Stimulated activated effector memory CD8-positive, alpha-beta T cell treated with anti-CD3 and anti-CD28 coated beads, Interleukin-12 subunit alpha, Interleukin-12 subunit beta, amount 100 ng/mL, for 72 hours (primary cell): ENCODE results near the gene BLID.

Source experiments
- ATAC-seq: fragments of 150-1000 bp; cut with Tn5 transposase; 2 replicates; pipeline ENCODE4 v1.10.0; 2021
- DNase-seq, 2 donors: peaks; one replicate each; pipeline ENCODE4 v3.0.0; 2021 to 2022; ENCODE audit warnings: low spot score in 2 of 2
- H3K27ac Mint-ChIP-seq: one replicate; pipeline ENCODE4 v1.8.0; 2022; ENCODE audit warnings: mild to moderate bottlenecking, mixed read lengths
- H3K36me3 Mint-ChIP-seq: one replicate; pipeline ENCODE4 v1.8.0; 2022; ENCODE audit warnings: mild to moderate bottlenecking, mixed read lengths
- H3K4me1 Mint-ChIP-seq: one replicate; pipeline ENCODE4 v1.8.0; 2022; ENCODE audit warnings: mixed read lengths
- H3K4me3 Mint-ChIP-seq: one replicate; pipeline ENCODE4 v1.8.0; 2022; ENCODE audit warnings: mild to moderate bottlenecking, mixed read lengths
- H3K9me3 Mint-ChIP-seq: one replicate; pipeline ENCODE4 v1.8.0; 2022; ENCODE audit warnings: mixed read lengths

Gene BLID, protein sequence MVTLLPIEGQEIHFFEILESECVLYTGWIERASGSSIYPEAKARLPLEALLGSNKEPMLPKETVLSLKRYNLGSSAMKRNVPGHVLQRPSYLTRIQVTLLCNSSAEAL

GRCh38 chr11:122115524-122116379 is at the start of gene BLID:
Gene BLID, minus strand, starts transcription at chr11:122116215. Its CDS starts 293 bp downstream, at chr11:122115922.
- Mint-ChIP-seq H3K4me1 (no peaks in the 10 kb centered on the region), H3K36me3 (no peaks in the 10 kb centered on the region), H3K27ac (no peak within 1 kb of the TSS), H3K9me3 (no peaks in the 10 kb centered on the region), H3K4me3 (no peak within 1 kb of the TSS)
- no peak for ATAC-seq
- DNase-seq, result no peak

DNA sequence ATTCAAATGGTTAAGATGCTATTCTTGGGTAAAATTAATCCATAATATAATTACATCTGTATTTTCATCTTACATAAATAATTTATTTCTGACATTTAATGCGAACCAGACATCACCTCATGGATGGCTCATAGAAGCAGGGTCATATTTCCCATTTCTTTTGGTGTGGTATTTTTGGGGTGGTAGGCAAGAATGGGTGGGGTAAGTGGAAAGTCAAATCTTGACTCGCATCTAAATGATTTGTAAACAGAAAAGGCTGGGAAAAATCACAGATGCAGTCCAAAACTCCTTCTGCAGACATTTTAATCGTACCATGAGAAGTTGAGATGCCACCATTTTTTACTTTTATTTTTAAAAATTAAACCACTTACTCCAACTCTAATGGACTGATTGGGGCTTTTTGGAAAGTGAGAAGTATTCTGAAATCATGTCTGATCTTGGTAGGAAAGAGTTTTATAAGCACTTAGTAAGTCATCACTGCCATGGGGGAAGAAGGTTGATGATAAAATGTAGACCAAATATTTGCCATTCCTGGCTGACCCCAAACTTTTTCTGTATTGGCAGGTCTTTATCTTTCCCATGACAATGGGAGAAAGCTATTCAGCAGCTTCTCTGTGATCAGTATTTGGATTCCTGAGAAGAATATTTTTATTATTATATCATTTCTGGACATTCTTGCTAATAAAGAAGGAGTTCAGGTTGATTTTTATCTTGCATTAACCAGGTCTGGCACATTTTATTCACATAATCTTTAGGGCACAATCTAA is 47.2 kb upstream of the BLID start:
- DNase-seq (no peak), ATAC-seq (no peak)
- H3K27ac Mint-ChIP-seq, result no peak overlapping the region
- H3K4me1 Mint-ChIP-seq, result no peaks in the 10 kb centered on the region
- no peak overlapping the region for H3K4me3 Mint-ChIP-seq
- no peaks in the 10 kb centered on the region for H3K36me3 Mint-ChIP-seq
- no peaks in the 10 kb centered on the region for H3K9me3 Mint-ChIP-seq

DNA sequence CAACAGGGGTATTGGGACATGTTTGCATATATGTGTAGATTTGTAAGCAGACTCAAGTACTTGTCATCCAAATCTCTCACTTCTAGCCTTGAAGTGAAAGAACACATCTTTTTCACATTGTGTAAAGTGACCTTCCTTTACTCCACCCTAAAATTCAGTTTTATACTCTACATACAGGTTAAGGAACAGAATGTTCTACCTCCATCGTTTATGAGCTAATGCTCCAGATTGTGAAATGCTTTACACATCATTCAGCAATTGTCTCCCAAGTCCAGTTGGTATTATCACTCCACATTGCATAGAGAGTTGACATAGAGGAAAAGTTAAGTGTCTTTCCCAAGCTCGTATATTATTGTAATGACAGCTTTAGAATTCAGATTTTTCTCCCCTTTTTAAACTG is 46.1 kb upstream of the BLID start:
- Mint-ChIP-seq H3K4me1 (peaks cover 2% of the 10 kb centered on the region), H3K9me3 (no peaks in the 10 kb centered on the region), H3K27ac (no peak overlapping the region), H3K4me3 (no peak overlapping the region), H3K36me3 (no peaks in the 10 kb centered on the region)
- ATAC-seq (no peak), DNase-seq (no peak)

- H3K4me1 Mint-ChIP-seq, result peaks cover 12% of the 10 kb centered on the region
Observed at GRCh38 chr11:122160841-122161590, 45.0 kb upstream of the BLID start.

DNA sequence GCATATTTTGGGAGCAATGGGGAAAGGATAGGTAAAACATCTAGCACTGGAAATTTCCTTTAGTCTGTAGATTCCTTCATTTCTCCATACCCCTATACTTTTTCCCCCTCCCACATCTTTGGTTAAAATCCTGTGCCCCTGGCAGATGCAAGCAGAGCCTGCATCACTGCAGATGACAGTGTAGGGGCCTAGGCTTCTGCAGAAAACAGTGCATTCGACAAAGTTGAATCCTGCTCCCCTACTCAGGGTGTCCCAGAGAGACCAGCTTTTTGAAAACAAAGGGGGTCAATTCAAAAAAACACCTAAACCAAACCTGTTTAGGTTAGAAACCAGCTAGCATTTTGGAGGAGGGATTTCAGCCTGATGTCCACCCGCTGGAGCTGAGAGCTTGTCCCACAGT is 43.8 kb upstream of the BLID start:
- DNase-seq (no peak), ATAC-seq (no peak)
- Mint-ChIP-seq H3K4me3 (no peak overlapping the region), H3K4me1 (peaks cover 12% of the 10 kb centered on the region), H3K36me3 (no peaks in the 10 kb centered on the region), H3K27ac (no peak overlapping the region), H3K9me3 (no peaks in the 10 kb centered on the region)

More at GRCh38 chr11:122160841-122161590, 45.0 kb upstream of the BLID start:
- DNase-seq, result no peak
- ATAC-seq, result no peak
- no peak overlapping the region for H3K4me3 Mint-ChIP-seq
- H3K27ac Mint-ChIP-seq, result no peak overlapping the region
- no peaks in the 10 kb centered on the region for H3K9me3 Mint-ChIP-seq
- H3K36me3 Mint-ChIP-seq, result no peaks in the 10 kb centered on the region

GRCh38 chr11:122159173-122159721 is 43.2 kb upstream of the BLID start:
- Mint-ChIP-seq H3K27ac (no peak overlapping the region), H3K4me1 (peaks cover 12% of the 10 kb centered on the region), H3K4me3 (no peak overlapping the region), H3K36me3 (no peaks in the 10 kb centered on the region), H3K9me3 (no peaks in the 10 kb centered on the region)
- ATAC-seq (no peak), DNase-seq (no peak)

DNA sequence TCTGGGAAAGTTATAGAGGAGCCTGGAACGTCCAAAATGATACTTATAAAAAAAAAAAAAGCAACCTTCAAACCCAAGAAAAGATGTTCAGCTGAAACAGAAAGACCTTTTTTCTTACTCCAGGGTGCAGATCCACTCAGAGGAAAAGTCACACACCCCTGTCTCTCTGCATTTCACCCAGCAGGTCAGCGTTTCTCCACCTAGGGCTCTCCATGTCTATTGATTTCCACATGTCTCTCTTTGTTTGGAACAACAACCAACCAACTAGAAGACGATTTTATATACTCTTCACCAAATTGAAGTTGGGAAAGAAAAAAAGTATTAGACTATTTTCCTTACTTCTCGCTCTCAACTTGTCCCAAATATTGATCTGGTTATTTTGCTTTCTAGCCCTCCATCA is 42.2 kb upstream of the BLID start:
- ATAC-seq (no peak), DNase-seq (no peak)
- Mint-ChIP-seq H3K9me3 (no peaks in the 10 kb centered on the region), H3K4me3 (no peak overlapping the region), H3K4me1 (peaks cover 12% of the 10 kb centered on the region), H3K27ac (no peak overlapping the region), H3K36me3 (no peaks in the 10 kb centered on the region)

- H3K4me3 Mint-ChIP-seq, result no peak overlapping the region
- H3K9me3 Mint-ChIP-seq, result no peaks in the 10 kb centered on the region
- no peaks in the 10 kb centered on the region for H3K36me3 Mint-ChIP-seq
- H3K4me1 Mint-ChIP-seq, result peaks cover 12% of the 10 kb centered on the region
- ATAC-seq, result no peak
- no peak for DNase-seq
- no peak overlapping the region for H3K27ac Mint-ChIP-seq
Observed at GRCh38 chr11:122157653-122158161, 41.7 kb upstream of the BLID start.

DNA sequence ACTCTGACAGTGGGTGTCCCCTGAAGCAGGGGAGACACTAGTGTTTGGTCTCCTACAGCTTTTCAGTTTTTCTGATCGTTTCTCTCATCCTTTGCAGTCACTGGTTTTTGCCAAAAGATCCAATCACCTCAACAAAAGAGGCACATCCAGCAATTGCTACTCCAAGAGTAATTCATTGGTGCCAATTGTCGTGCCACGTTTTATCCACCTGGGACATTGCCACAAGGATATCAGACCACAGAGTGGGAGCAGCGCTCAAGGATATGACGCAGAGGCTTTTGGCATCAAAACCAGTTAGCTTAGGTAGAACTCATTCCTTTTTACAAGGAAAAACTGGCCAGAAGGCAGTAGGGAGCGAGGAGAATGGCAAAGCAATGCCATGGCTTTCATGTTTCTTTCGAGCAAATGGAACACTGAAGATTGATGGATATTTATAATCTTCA is 40.9 kb upstream of the BLID start:
- no peak overlapping the region for H3K27ac Mint-ChIP-seq
- DNase-seq, result no peak
- H3K4me1 Mint-ChIP-seq, result peaks cover 12% of the 10 kb centered on the region
- no peaks in the 10 kb centered on the region for H3K36me3 Mint-ChIP-seq
- H3K4me3 Mint-ChIP-seq, result no peak overlapping the region
- no peak for ATAC-seq
- no peaks in the 10 kb centered on the region for H3K9me3 Mint-ChIP-seq

DNA sequence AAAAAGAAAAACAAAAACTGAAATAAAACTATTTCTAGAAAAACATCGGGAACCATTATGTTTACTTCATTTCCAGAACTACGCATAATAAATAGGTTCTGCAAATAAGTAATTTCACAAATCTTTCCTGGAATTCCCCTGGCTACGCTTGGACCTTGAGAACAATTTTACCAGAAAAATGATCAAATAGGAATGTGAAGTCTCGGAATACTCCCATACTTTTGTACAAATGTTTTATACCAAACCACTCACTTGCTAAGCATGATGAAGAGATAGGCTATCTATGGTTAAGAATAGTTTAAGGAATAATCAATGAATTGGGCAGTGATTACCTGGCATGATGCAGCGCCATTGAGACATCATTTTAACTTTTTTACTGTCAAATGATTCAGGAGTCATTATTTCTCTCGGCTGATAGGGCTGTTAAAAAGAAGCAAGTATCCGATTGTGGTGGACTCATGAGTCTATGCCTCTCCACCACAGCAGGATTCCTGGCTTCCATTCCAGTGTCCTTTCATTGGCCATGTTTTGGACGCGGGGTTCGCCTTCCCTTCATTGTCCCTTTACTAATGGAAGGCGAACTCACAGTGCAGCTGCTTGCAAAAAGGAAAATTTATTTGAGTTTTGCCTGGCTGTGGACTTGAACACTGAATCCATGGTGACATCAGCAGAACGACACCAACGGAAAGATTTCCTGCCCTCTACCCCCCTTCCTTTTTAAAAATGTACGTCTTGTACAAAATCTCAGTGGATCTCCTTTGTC is 39.9 kb upstream of the BLID start:
- Mint-ChIP-seq H3K27ac (no peak overlapping the region), H3K36me3 (no peaks in the 10 kb centered on the region), H3K9me3 (no peaks in the 10 kb centered on the region), H3K4me3 (no peak overlapping the region), H3K4me1 (peaks cover 12% of the 10 kb centered on the region)
- DNase-seq, result no peak
- no peak for ATAC-seq

GRCh38 chr11:122154994-122155393 is 39.0 kb upstream of the BLID start:
- Mint-ChIP-seq H3K4me3 (no peak overlapping the region), H3K36me3 (no peaks in the 10 kb centered on the region), H3K27ac (no peak overlapping the region), H3K4me1 (peaks cover 12% of the 10 kb centered on the region), H3K9me3 (no peaks in the 10 kb centered on the region)
- DNase-seq, result no peak
- no peak for ATAC-seq

DNA sequence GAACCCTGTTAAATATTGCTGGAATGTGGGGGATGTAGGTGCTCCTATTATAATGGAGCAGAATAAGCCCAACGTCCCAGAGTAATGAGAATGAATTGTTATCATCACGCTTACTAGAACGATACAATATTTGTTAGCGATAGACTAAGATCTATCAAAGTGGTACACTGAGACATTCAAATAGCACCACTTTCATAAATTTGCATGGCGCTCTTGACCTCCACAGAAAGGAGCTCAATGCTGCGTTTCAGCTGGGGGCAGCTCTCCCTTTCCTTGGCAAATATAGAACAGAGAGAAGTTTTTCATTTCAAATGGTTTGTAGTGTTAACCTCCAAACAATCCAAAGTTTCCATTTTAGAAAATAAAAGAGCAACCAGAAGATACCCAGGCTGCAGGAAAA is 38.2 kb upstream of the BLID start:
- Mint-ChIP-seq H3K9me3 (no peaks in the 10 kb centered on the region), H3K27ac (no peak overlapping the region), H3K36me3 (no peaks in the 10 kb centered on the region), H3K4me3 (no peak overlapping the region), H3K4me1 (peaks cover 12% of the 10 kb centered on the region)
- no peak for ATAC-seq
- DNase-seq, result no peak

GRCh38 chr11:122153746-122154145 is 37.7 kb upstream of the BLID start:
- peaks cover 12% of the 10 kb centered on the region for H3K4me1 Mint-ChIP-seq
- no peaks in the 10 kb centered on the region for H3K9me3 Mint-ChIP-seq
- H3K36me3 Mint-ChIP-seq, result no peaks in the 10 kb centered on the region
- ATAC-seq (no peak), DNase-seq (no peak)
- no peak overlapping the region for H3K27ac Mint-ChIP-seq
- H3K4me3 Mint-ChIP-seq, result no peak overlapping the region
